Measurements from ENCODE around the gene CD244. TPM values are rescaled to one million over a fixed set of nuclear protein-coding genes. Genes with fewer than 3 reads are reported as not detected.

Gene CD244
- total RNA-seq, 2 experiments from 2014 or later = not detected

- peak; percentile 80 for DNase-seq (ENCODE audit: low spot score)
- no peak overlapping the region for H3K27ac ChIP-seq (ENCODE audit: low read depth, low read length, poor library complexity, severe bottlenecking)
Measured at GRCh38 chr1:160834945-160835565, 27.6 kb downstream of the CD244 start.

GRCh38 chr1:160830321-160831153, 32.1 kb downstream of the CD244 start:
- CTCF ChIA-PET (ENCODE audit: unreplicated experiment) = interaction anchor here (1.3 kb wide), 1 partner anchor 49 kb away, joined by 3 read pairs; no protein-coding TSS in a partner anchor
- DNase-seq (ENCODE audit: low spot score) = peak; percentile 80
- Histone ChIP-seq H3K36me3 (ENCODE audit: insufficient read depth, low read length) (no peaks in the 10 kb centered on the region), H3K79me2 (ENCODE audit: insufficient read depth, low read depth, low read length) (no peaks in the 10 kb centered on the region), H2AFZ (ENCODE audit: low read length) (no peak overlapping the region), H3K27ac (ENCODE audit: low read depth, low read length, poor library complexity, severe bottlenecking) (no peak overlapping the region), H3K4me1 (ENCODE audit: insufficient read depth, low read length, poor library complexity, severe bottlenecking) (no peaks in the 10 kb centered on the region), H3K9me3 (ENCODE audit: low read length) (no peaks in the 10 kb centered on the region), H4K20me1 (ENCODE audit: insufficient read depth, low read length) (no peaks in the 10 kb centered on the region), H3K4me2 (ENCODE audit: low read length) (no peak overlapping the region), H3K9me2 (ENCODE audit: insufficient read depth, low read length) (no peaks in the 10 kb centered on the region), H3K4me3 (ENCODE audit: low read depth, low read length, poor library complexity, severe bottlenecking) (no peak overlapping the region)
- TF ChIP-seq, protein P1, sequence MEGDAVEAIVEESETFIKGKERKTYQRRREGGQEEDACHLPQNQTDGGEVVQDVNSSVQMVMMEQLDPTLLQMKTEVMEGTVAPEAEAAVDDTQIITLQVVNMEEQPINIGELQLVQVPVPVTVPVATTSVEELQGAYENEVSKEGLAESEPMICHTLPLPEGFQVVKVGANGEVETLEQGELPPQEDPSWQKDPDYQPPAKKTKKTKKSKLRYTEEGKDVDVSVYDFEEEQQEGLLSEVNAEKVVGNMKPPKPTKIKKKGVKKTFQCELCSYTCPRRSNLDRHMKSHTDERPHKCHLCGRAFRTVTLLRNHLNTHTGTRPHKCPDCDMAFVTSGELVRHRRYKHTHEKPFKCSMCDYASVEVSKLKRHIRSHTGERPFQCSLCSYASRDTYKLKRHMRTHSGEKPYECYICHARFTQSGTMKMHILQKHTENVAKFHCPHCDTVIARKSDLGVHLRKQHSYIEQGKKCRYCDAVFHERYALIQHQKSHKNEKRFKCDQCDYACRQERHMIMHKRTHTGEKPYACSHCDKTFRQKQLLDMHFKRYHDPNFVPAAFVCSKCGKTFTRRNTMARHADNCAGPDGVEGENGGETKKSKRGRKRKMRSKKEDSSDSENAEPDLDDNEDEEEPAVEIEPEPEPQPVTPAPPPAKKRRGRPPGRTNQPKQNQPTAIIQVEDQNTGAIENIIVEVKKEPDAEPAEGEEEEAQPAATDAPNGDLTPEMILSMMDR (conservative IDR thresholded peaks at IDR 0.05; ENCODE audit: low read length) = peak; percentile 92
- TF ChIP-seq EZH2phosphoT487 (IDR thresholded peaks at IDR 0.05; ENCODE audit: borderline replicate concordance, low read depth, low read length) = no peak
- BruUV-seq (replicated peaks) = no TSS peak
- intact Hi-C loops (cut with micrococcal nuclease; ENCODE audit: unreplicated experiment) = loop anchor here (1.0 to 10.0 kb wide), 5 partner anchors 53 to 406 kb away; partner anchors contain the start of gene KLHDC9
- POLR2A ChIA-PET = interaction anchor here (0.5 to 1.0 kb wide), 5 partner anchors 14 to 155 kb away, joined by 3 read pairs; no protein-coding TSS in a partner anchor

More at GRCh38 chr1:160834945-160835565, 27.6 kb downstream of the CD244 start:
- peaks cover 27% of the 10 kb centered on the region for H3K4me1 ChIP-seq (ENCODE audit: insufficient read depth, low read length, poor library complexity, severe bottlenecking)
- no peaks in the 10 kb centered on the region for H3K9me2 ChIP-seq (ENCODE audit: insufficient read depth, low read length)
- no peaks in the 10 kb centered on the region for H3K79me2 ChIP-seq (ENCODE audit: insufficient read depth, low read depth, low read length)
- no peak overlapping the region for H2AFZ ChIP-seq (ENCODE audit: low read length)
- TF ChIP-seq EZH2phosphoT487 (IDR thresholded peaks at IDR 0.05; ENCODE audit: borderline replicate concordance, low read depth, low read length) = no peak
- TF ChIP-seq, protein P1 (conservative IDR thresholded peaks at IDR 0.05; ENCODE audit: low read length) = peak; percentile 99
- H4K20me1 ChIP-seq (ENCODE audit: insufficient read depth, low read length) = no peaks in the 10 kb centered on the region
- BruUV-seq (replicated peaks) = no TSS peak
- no peak overlapping the region for H3K4me2 ChIP-seq (ENCODE audit: low read length)
- intact Hi-C loops (cut with micrococcal nuclease; ENCODE audit: unreplicated experiment) = loop anchor here (1.0 to 10.0 kb wide), 6 partner anchors 42 to 410 kb away; partner anchors contain the start of gene KLHDC9
- ChIA-PET POLR2A (interaction anchor here (0.6 to 1.7 kb wide), 4 partner anchors 11 to 301 kb away, joined by 3 to 7 read pairs (median 3); no protein-coding TSS in a partner anchor), CTCF (ENCODE audit: unreplicated experiment) (interaction anchor here (1.1 to 4.9 kb wide), 3 partner anchors 37 to 118 kb away, joined by 3 to 52 read pairs (median 10); partner anchors contain the start of gene ITLN2)
- no peak overlapping the region for H3K4me3 ChIP-seq (ENCODE audit: low read depth, low read length, poor library complexity, severe bottlenecking)
- no peaks in the 10 kb centered on the region for H3K9me3 ChIP-seq (ENCODE audit: low read length)
- H3K36me3 ChIP-seq (ENCODE audit: insufficient read depth, low read length) = no peaks in the 10 kb centered on the region
